Nephron progenitor cell (in vitro differentiated cells): ENCODE results near the gene UBALD1.
A peak's percentile ranks its signal among the peaks of the same experiment; 100 is the strongest.
"Not testable (repeated sequence)": the region's sequence is repeated elsewhere in the genome, so short reads cannot be mapped to it uniquely, and the experiment has no call there.

ENCODE experiments used
- DNase-seq: peaks from one replicate; pipeline ENCODE4 v3.0.0; 2021
- H3K27ac Mint-ChIP-seq: 2 replicates; pipeline ENCODE4 v1.8.0; 2021; ENCODE audit warnings: mild to moderate bottlenecking, moderate library complexity, mixed read lengths
- H3K27me3 Mint-ChIP-seq: 2 replicates; pipeline ENCODE4 v1.8.0; 2021; ENCODE audit warnings: mild to moderate bottlenecking, low read depth, mixed read lengths; ENCODE audit not compliant: poor library complexity
- H3K36me3 Mint-ChIP-seq: 2 replicates; pipeline ENCODE4 v1.8.0; 2021; ENCODE audit warnings: low read depth, mixed read lengths
- H3K4me1 Mint-ChIP-seq: 2 replicates; pipeline ENCODE4 v1.8.0; 2021; ENCODE audit warnings: mixed read lengths
- H3K4me3 Mint-ChIP-seq: 2 replicates; pipeline ENCODE4 v1.8.0; 2021; ENCODE audit warnings: mild to moderate bottlenecking, moderate library complexity, mixed read lengths
- H3K9me3 Mint-ChIP-seq: 2 replicates; pipeline ENCODE4 v1.8.0; 2021; ENCODE audit warnings: mild to moderate bottlenecking, moderate library complexity, mixed read lengths
- TF ChIP-seq, protein P1 (sequence below): fragments of 200-600 bp; sonication (generic); IDR thresholded peaks from 2 replicates; pipeline ENCODE4 v1.5.0; 2021; ENCODE audit warnings: antibody characterized with exemption

The UBALD1 gene

DNA sequence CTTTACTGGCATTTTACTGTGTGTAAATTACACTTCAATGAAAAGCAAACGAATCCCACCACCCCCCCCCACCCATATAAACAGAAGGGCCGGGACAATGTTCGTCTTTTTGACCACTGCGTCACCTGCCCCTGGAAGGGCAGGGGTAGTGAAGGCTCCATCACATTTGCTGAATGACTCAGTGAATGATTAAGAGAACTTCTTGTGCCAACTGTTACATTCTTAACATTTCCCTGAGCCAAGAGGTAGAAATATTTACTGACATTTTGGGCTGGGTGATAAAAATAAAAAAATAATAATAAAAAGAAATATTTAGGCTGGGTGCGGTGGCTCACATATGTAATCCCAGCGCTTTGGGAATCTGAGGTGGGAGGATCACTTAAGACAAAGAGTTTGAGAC, 34.4 kb downstream of the UBALD1 start:
- DNase-seq: no peak
- no peaks in the 10 kb centered on the region for H3K9me3 Mint-ChIP-seq
- H3K27ac Mint-ChIP-seq: no peak overlapping the region
- TF ChIP-seq, protein P1, sequence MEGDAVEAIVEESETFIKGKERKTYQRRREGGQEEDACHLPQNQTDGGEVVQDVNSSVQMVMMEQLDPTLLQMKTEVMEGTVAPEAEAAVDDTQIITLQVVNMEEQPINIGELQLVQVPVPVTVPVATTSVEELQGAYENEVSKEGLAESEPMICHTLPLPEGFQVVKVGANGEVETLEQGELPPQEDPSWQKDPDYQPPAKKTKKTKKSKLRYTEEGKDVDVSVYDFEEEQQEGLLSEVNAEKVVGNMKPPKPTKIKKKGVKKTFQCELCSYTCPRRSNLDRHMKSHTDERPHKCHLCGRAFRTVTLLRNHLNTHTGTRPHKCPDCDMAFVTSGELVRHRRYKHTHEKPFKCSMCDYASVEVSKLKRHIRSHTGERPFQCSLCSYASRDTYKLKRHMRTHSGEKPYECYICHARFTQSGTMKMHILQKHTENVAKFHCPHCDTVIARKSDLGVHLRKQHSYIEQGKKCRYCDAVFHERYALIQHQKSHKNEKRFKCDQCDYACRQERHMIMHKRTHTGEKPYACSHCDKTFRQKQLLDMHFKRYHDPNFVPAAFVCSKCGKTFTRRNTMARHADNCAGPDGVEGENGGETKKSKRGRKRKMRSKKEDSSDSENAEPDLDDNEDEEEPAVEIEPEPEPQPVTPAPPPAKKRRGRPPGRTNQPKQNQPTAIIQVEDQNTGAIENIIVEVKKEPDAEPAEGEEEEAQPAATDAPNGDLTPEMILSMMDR: no peak
- H3K4me1 Mint-ChIP-seq: no peaks in the 10 kb centered on the region
- no peak overlapping the region for H3K4me3 Mint-ChIP-seq
- H3K27me3 Mint-ChIP-seq: peaks cover 5% of the 10 kb centered on the region
- H3K36me3 Mint-ChIP-seq: no peaks in the 10 kb centered on the region

DNA sequence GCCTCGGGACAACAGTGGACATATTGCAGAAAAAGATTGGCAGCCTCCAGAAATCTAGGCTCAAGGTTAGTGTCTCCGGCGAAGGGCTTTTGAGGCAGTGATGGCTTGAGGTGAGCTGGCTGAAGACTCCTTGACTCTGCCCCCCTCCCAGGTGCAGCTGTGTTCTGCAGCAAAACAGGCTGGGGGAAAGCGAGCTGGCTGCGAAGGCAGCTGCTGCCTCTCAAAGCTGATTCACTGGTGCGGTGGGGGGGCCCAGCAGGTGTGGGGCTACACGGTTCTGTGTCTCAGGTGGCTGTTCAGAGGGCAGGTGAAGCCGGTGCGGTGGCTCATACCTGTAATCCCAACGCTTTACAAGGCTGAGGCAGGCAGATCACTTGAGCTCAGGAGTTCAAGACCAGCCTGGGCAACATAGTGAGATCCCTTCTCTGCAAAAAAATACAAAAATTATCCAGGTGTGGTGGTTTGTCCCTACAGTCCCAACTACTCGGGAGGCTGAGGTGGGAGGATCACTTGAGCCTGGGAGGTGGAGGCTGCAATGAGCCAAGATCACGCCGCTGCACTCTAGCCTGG, 35.6 kb downstream of the UBALD1 start:
- H3K36me3 Mint-ChIP-seq: no peaks in the 10 kb centered on the region
- no peaks in the 10 kb centered on the region for H3K9me3 Mint-ChIP-seq
- H3K4me1 Mint-ChIP-seq: no peaks in the 10 kb centered on the region
- TF ChIP-seq, protein P1: no peak
- no peak for DNase-seq
- H3K27ac Mint-ChIP-seq: no peak overlapping the region
- peaks cover 5% of the 10 kb centered on the region for H3K27me3 Mint-ChIP-seq
- H3K4me3 Mint-ChIP-seq: no peak overlapping the region

DNA sequence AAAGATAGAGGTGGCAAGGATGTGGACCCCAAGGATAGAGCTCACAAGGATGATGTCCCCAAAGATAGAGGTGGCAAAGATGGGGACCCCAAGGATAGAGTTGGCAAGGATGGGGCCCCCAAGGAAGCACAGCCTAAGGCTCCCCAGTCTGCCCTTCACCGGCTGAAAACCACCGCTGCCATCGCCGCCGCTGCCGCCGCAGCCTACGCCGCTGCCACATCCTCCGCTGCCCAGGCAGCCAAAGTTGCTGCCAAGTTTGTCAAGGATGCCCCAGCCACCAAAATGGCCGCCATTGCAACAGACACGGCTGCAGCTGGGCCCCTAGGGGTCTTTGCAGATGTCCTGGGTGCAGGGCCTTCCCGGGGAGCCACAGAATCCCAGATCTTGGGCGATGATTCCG, 38.7 kb downstream of the UBALD1 start:
- Mint-ChIP-seq H3K4me1 (no peaks in the 10 kb centered on the region), H3K27ac (no peak overlapping the region), H3K4me3 (no peak overlapping the region), H3K27me3 (peaks cover 8% of the 10 kb centered on the region), H3K9me3 (no peaks in the 10 kb centered on the region), H3K36me3 (no peaks in the 10 kb centered on the region)
- TF ChIP-seq, protein P1: no peak
- no peak for DNase-seq

DNA sequence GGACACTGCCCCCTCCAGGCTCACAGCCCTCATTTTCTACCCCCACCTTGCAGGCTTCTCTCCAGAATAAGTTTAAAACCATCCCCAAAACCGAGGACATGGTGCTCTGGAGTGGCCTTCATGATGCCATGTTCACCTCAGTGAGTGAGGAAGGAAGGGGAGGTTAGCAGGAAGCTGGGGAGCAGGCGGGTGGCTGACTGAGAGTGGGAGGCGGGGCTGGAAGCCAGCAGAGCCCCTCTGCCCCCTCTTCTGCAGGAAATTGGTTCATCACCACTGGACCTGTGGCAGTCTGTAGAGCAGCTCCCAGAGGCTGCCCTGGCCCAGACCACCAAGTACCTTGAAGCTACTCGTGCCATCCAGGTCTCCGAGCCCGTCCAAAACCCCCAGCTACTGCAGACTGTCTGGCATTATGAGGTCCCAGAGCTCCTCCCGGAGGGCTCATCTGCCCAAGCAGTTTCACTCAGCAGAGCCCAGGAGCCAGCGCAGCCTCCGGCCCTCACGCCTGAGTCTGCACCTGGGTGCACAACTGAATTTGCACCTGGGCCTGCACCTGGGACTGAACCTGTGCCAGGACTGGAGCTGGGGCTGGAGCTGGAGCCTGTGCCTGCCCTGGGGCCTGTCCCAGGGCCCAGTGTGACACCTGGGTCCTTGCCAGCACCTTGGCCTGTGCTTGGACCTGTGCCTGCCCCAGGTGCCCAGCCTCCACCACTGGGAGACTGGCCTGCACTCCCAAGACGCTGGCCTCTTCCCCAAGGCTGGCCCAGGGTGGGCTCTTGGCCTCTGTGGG, 39.6 kb downstream of the UBALD1 start:
- Mint-ChIP-seq H3K9me3 (no peaks in the 10 kb centered on the region), H3K4me1 (no peaks in the 10 kb centered on the region), H3K36me3 (no peaks in the 10 kb centered on the region), H3K4me3 (no peak overlapping the region), H3K27me3 (peaks cover 12% of the 10 kb centered on the region), H3K27ac (peak overlapping the region; percentile 69)
- no peak for DNase-seq
- TF ChIP-seq, protein P1: no peak

DNA sequence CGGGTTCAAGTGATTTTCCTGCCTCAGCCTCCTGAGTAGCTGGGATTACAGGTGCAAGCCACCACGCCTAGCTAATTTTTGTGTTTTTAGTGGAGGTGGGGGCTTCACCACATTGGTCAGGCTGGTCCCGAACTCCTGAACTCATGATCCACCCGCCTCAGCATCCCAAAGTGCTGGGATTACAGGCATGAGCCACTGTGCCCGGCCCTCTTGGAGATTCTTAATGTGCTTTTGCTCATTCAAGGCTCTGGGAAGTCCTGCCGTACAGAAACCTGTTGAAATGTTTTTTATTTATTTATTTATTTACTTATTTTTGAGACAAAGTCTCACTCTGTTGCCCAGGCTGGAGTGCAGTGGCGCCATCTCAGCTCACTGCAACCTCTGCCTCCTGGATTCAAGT, 40.8 kb downstream of the UBALD1 start:
- not testable (repeated sequence) for H3K4me1 Mint-ChIP-seq

DNA sequence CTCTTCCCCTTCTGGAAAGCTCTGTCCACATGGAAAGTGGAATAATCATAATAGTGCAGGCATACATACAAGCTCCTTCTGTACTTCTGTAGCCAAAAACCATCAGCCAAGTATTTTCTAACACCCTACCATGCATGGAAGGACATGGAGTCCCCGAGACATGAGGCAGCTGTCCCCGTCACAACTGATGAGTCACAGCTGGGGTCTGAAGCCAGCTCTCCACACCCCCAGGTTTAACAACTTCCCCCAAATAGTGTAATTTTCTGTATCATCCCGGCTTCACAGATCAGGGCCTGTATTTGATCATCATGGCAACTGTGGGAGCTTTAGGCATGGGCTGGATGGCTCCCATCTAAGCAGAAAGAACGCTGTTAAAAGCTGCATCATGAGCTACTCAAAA, 42.0 kb downstream of the UBALD1 start:
- H3K27me3 Mint-ChIP-seq: peaks cover 12% of the 10 kb centered on the region
- H3K36me3 Mint-ChIP-seq: no peaks in the 10 kb centered on the region
- no peaks in the 10 kb centered on the region for H3K4me1 Mint-ChIP-seq
- DNase-seq: no peak
- H3K9me3 Mint-ChIP-seq: no peaks in the 10 kb centered on the region
- TF ChIP-seq, protein P1: no peak
- no peak overlapping the region for H3K4me3 Mint-ChIP-seq
- no peak overlapping the region for H3K27ac Mint-ChIP-seq

More for the DNA sequence above, 40.8 kb downstream of the UBALD1 start:
- peaks cover 12% of the 10 kb centered on the region for H3K27me3 Mint-ChIP-seq
- DNase-seq, H3K9me3 Mint-ChIP-seq, H3K4me3 Mint-ChIP-seq, H3K36me3 Mint-ChIP-seq, H3K27ac Mint-ChIP-seq: not testable (repeated sequence)
